ENCODE data around the gene PAPLN. TPM values are rescaled to one million over a fixed set of nuclear protein-coding genes. Genes with fewer than 3 reads are reported as not detected.

PAPLN gene
- total RNA-seq, 1 experiment from 2014 or later, result 0.40 TPM

- intact Hi-C loops (cut with micrococcal nuclease), result loop anchor here (2.0 to 10.0 kb wide), 2 partner anchors 245 to 337 kb away; partner anchors contain the start of gene ACOT2
These were observed 9.2 kb upstream of the PAPLN start for GRCh38 chr14:73227812-73228781.

DNA sequence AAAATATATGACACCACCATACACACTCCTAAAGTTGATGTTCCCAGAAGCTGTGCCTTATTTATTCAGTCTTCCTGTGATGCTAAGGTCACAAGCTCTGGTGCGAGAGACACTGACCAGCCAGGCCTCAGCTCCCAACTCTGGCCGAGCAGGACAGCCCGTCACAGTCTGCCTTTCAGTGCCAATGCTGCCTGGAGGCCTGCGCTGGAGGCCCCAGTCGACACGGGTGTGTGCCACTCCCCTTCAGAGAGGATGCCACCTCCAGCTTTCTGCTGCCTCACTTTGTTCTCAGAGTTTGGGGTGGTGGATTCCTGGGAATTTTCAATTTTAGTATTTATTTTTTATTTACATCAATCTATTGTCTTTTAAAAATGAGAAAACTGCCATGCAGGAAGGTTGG is 7.3 kb upstream of the PAPLN start:
- ATAC-seq (no peak), DNase-seq (no peak)
- H2AFZ ChIP-seq (ENCODE audit: low read length), result no peak overlapping the region
- no peaks in the 10 kb centered on the region for H3K79me2 ChIP-seq (ENCODE audit: low read length)
- no peak for TF ChIP-seq CTCF (conservative IDR thresholded peaks at IDR 0.05; ENCODE audit: low read depth, low read length)
- TF ChIP-seq EZH2phosphoT487 (IDR thresholded peaks at IDR 0.05; ENCODE audit: borderline replicate concordance, low read length), result no peak
- no peak for TF ChIP-seq EZH2 (IDR thresholded peaks at IDR 0.05; ENCODE audit: low read length, unreplicated experiment)
- H3K9me2 ChIP-seq (replicated peaks; ENCODE audit: low read length), result no peaks in the 10 kb centered on the region
- no peaks in the 10 kb centered on the region for H3K9me3 ChIP-seq (ENCODE audit: low read length)
- H3K4me3 ChIP-seq (ENCODE audit: low read length), result no peak overlapping the region
- no TSS peak for BruUV-seq (replicated peaks)
- ChIA-PET POLR2A (ENCODE audit: unreplicated experiment) (no interaction called here), CTCF (interaction anchor here (0.6 kb wide), 1 partner anchor 283 kb away, joined by 4 read pairs; no protein-coding TSS in a partner anchor)
- H3K27me3 ChIP-seq (ENCODE audit: low read length), result peaks cover 10% of the 10 kb centered on the region; the same call in 1 of the 2 replicates
- H4K20me1 ChIP-seq (ENCODE audit: low read length), result no peaks in the 10 kb centered on the region
- no peaks in the 10 kb centered on the region for H3F3A ChIP-seq (ENCODE audit: low read length, unreplicated experiment)
- H3K9ac ChIP-seq (ENCODE audit: low read length), result no peak overlapping the region
- H3K27ac ChIP-seq (ENCODE audit: low read length), result no peak overlapping the region
- intact Hi-C loops (cut with micrococcal nuclease), result no loop called here
- H3K36me3 ChIP-seq (ENCODE audit: low read depth, low read length), result no peaks in the 10 kb centered on the region
- H3K4me2 ChIP-seq (ENCODE audit: low read length), result no peak overlapping the region
- H3K4me1 ChIP-seq (ENCODE audit: insufficient read depth, low read length), result peaks cover 23% of the 10 kb centered on the region

More at GRCh38 chr14:73227812-73228781, 9.2 kb upstream of the PAPLN start:
- peak; percentile 88 for ATAC-seq
- ChIA-PET CTCF (interaction anchor here (1.2 kb wide), 3 partner anchors 18 to 67 kb away, joined by 6 to 9 read pairs (median 8); no protein-coding TSS in a partner anchor), POLR2A (ENCODE audit: unreplicated experiment) (interaction anchor here (0.5 to 0.7 kb wide), 2 partner anchors 18 to 24 kb away, joined by 3 to 6 read pairs; no protein-coding TSS in a partner anchor)
- H3K9me3 ChIP-seq (ENCODE audit: low read length), result no peaks in the 10 kb centered on the region
- no peaks in the 10 kb centered on the region for H3F3A ChIP-seq (ENCODE audit: low read length, unreplicated experiment)
- no peaks in the 10 kb centered on the region for H3K27me3 ChIP-seq (ENCODE audit: low read length)
- H3K4me1 ChIP-seq (ENCODE audit: insufficient read depth, low read length), result peaks cover 23% of the 10 kb centered on the region
- no peaks in the 10 kb centered on the region for H3K9me2 ChIP-seq (replicated peaks; ENCODE audit: low read length)
- peak overlapping the region; percentile 40; the same call in 1 of the 2 replicates for H3K4me3 ChIP-seq (ENCODE audit: low read length)
- BruUV-seq (replicated peaks), result no TSS peak
- TF ChIP-seq EZH2 (IDR thresholded peaks at IDR 0.05; ENCODE audit: low read length, unreplicated experiment) (no peak), CTCF (conservative IDR thresholded peaks at IDR 0.05; ENCODE audit: low read depth, low read length) (no peak), EZH2phosphoT487 (IDR thresholded peaks at IDR 0.05; ENCODE audit: borderline replicate concordance, low read length) (no peak)
- peak overlapping the region; percentile 79 for H3K4me2 ChIP-seq (ENCODE audit: low read length)
- peak overlapping the region; percentile 66 for H2AFZ ChIP-seq (ENCODE audit: low read length)
- H3K79me2 ChIP-seq (ENCODE audit: low read length), result no peaks in the 10 kb centered on the region
- peak overlapping the region; percentile 56 for H3K9ac ChIP-seq (ENCODE audit: low read length)
- H3K36me3 ChIP-seq (ENCODE audit: low read depth, low read length), result no peaks in the 10 kb centered on the region
- peak; percentile 97 for DNase-seq
- H4K20me1 ChIP-seq (ENCODE audit: low read length), result no peaks in the 10 kb centered on the region
- H3K27ac ChIP-seq (ENCODE audit: low read length), result peak overlapping the region; percentile 88
